Type B pancreatic cell (in vitro differentiated cells): ENCODE data around the gene KRTAP10-7. TPM values are rescaled to one million over a fixed set of nuclear protein-coding genes. Genes with fewer than 3 reads are reported as not detected.
"Not testable (repeated sequence)": the region's sequence is repeated elsewhere in the genome, so short reads cannot be mapped to it uniquely, and the experiment has no call there.

Experiments used
- DNase-seq: peaks from one replicate; pipeline ENCODE4 v3.0.0; 2021; ENCODE audit warnings: mixed read lengths; ENCODE audit not compliant: unreplicated experiment; ENCODE audit errors: extremely low spot score
- H3K27ac Mint-ChIP-seq: 2 replicates; pipeline ENCODE4 v1.8.0; 2021; ENCODE audit warnings: mild to moderate bottlenecking, mixed read lengths
- H3K27me3 Mint-ChIP-seq: 2 replicates; pipeline ENCODE4 v1.8.0; 2021; ENCODE audit warnings: mixed read lengths
- H3K36me3 Mint-ChIP-seq: 2 replicates; pipeline ENCODE4 v1.8.0; 2021; ENCODE audit warnings: mixed read lengths
- H3K4me1 Mint-ChIP-seq: one replicate; pipeline ENCODE4 v1.8.0; 2021; ENCODE audit warnings: mixed read lengths; ENCODE audit not compliant: unreplicated experiment
- H3K4me3 Mint-ChIP-seq: 2 replicates; pipeline ENCODE4 v1.8.0; 2021; ENCODE audit warnings: mild to moderate bottlenecking, mixed read lengths
- H3K9me3 Mint-ChIP-seq: 2 replicates; pipeline ENCODE4 v1.8.0; 2021; ENCODE audit warnings: mixed read lengths
- total RNA-seq: library from RNA; stranded (reverse); gene quantifications from 2 replicates; pipeline ENCODE4 v1.2.1, GENCODE V29; 2021; ENCODE audit warnings: low replicate concordance
- TF ChIP-seq, protein P1 (sequence below): fragments of 200-600 bp; sonication (generic); conservative IDR thresholded peaks from 2 replicates; pipeline ENCODE4 v1.5.0; 2021; ENCODE audit warnings: antibody characterized with exemption, mild to moderate bottlenecking

Gene KRTAP10-7
- total RNA-seq, 1 donor from 2014 or later = not detected

- no peaks in the 10 kb centered on the region for H3K36me3 Mint-ChIP-seq
- H3K27me3 Mint-ChIP-seq = peaks cover 11% of the 10 kb centered on the region
- H3K4me1 Mint-ChIP-seq = peaks cover 6% of the 10 kb centered on the region
- no peak overlapping the region for H3K4me3 Mint-ChIP-seq
- TF ChIP-seq, protein P1, sequence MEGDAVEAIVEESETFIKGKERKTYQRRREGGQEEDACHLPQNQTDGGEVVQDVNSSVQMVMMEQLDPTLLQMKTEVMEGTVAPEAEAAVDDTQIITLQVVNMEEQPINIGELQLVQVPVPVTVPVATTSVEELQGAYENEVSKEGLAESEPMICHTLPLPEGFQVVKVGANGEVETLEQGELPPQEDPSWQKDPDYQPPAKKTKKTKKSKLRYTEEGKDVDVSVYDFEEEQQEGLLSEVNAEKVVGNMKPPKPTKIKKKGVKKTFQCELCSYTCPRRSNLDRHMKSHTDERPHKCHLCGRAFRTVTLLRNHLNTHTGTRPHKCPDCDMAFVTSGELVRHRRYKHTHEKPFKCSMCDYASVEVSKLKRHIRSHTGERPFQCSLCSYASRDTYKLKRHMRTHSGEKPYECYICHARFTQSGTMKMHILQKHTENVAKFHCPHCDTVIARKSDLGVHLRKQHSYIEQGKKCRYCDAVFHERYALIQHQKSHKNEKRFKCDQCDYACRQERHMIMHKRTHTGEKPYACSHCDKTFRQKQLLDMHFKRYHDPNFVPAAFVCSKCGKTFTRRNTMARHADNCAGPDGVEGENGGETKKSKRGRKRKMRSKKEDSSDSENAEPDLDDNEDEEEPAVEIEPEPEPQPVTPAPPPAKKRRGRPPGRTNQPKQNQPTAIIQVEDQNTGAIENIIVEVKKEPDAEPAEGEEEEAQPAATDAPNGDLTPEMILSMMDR = no peak
- H3K27ac Mint-ChIP-seq = no peak overlapping the region
- H3K9me3 Mint-ChIP-seq = no peaks in the 10 kb centered on the region
- DNase-seq = no peak
These were observed 20.6 kb upstream of the KRTAP10-7 start for GRCh38 chr21:44579833-44580144.

DNA sequence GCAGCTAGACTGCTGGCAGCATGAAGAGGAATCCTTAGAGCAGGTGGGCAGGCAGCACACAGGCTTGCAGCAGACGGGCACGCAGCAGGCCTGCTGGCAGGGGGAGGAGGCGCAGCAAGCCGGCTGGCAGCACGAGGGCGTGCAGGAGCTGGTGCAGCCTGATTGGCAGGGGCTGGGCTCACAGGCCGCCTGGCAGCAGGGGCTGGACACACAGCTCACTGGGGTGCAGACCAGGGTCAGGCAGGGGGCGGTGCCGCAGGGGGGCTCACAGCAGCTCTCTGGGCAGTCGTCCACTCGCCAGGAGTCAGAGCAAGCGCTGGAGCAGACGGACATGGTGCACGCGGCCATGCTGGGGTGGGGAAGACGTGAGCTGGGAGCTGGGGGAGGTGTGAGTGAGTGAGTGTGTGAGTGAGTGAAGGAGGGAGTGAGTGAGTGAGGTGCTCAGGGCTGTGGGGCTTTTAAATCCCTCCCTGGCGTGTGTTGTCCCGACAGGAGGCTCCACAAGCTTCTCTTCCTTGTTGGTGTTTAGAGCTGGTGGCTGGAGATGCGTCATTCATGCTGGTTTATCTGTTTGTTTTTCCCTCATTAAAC is 20.1 kb upstream of the KRTAP10-7 start, which contains the start of gene KRTAP10-5:
Gene KRTAP10-5, minus strand, starts transcription at position 374 of the 591 bp plus-strand sequence. Its CDS starts 26 bp downstream, at position 348.
- H3K9me3 Mint-ChIP-seq, DNase-seq, H3K4me3 Mint-ChIP-seq, H3K27ac Mint-ChIP-seq, H3K36me3 Mint-ChIP-seq, H3K4me1 Mint-ChIP-seq: not testable (repeated sequence)
- H3K27me3 Mint-ChIP-seq = peaks cover 15% of the 10 kb centered on the region

DNA sequence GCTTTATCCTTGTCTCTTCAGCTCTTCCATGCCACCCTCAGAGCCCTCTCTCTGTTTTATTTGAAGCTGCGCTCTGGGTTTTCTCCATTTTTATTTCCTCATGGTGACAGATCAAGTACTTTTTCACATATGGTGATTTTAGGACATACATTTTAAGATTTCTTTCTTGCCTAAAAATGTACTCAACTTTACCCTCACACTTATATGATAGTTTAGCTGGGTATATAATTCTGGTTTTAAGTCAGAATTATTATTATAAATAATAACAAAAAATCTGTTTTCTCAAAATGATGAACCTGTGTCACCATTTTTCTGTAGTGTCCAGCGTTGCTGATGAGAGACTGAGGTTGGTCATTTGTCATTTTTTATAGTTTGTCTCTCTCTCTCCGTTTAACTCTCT is 19.2 kb upstream of the KRTAP10-7 start:
- H3K4me1 Mint-ChIP-seq = peaks cover 6% of the 10 kb centered on the region
- peaks cover 18% of the 10 kb centered on the region for H3K27me3 Mint-ChIP-seq
- H3K27ac Mint-ChIP-seq = no peak overlapping the region
- no peak for DNase-seq
- TF ChIP-seq, protein P1 = no peak
- no peaks in the 10 kb centered on the region for H3K9me3 Mint-ChIP-seq
- H3K4me3 Mint-ChIP-seq = no peak overlapping the region
- H3K36me3 Mint-ChIP-seq = no peaks in the 10 kb centered on the region

DNA sequence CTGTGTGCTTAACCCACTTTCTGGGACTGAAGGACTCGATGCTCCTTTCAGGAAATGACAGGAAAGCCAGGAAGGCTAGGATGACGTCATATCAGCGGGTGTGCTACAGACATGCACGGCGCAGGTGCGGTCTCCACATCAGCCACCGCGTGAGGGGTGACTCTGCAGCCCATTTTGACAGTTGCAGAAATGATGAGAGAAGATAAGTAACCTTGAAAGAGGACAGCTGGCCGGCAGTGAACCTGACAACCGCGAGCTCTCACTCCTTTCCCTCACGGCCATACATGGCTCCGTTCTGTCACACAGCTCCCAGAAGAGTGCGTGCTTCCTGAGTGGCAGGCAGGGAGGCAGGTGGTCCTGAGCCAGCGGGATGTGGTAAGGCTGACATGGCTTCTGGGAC is 18.3 kb upstream of the KRTAP10-7 start:
- no peak for DNase-seq

DNA sequence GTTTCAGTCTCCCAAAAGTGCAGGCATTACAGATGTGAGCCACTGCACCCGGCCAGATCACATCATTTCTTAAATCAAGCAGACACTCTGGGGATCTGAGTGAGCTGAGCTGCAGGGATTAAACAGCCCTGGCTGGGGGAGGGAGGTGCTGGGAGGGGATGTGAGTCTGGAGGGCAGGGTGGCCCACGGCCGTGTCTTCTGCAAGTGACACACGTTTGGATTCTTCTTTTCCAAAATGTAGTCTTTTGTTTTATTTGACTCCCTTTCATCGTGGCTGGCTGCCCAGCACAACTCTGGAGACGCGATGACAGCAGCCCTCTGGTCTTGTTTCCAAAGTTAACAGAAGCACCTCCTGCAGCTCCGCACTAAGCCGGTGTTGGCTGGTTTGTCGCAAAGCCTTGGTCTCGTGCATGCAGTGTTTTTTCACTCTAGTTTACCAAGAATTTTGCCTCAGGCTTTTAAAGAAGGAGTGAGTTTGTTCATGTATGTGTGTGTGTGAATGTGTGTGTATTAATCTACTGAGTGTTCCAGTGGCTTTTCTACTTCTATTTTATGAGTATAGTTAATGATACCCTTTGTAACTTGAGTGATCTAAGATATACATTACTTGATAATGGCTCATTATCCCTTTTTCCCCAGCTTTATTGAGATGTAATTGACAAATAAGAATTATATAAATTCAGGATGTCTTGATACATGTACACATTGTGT is 17.2 kb upstream of the KRTAP10-7 start:
- DNase-seq = no peak
- TF ChIP-seq, protein P1 = no peak
- Mint-ChIP-seq H3K4me1 (peaks cover 6% of the 10 kb centered on the region), H3K27me3 (peaks cover 29% of the 10 kb centered on the region), H3K4me3 (no peak overlapping the region), H3K9me3 (no peaks in the 10 kb centered on the region), H3K27ac (no peak overlapping the region), H3K36me3 (no peaks in the 10 kb centered on the region)

More for the DNA sequence above, 18.3 kb upstream of the KRTAP10-7 start:
- H3K36me3 Mint-ChIP-seq = no peaks in the 10 kb centered on the region
- peaks cover 24% of the 10 kb centered on the region for H3K27me3 Mint-ChIP-seq
- TF ChIP-seq, protein P1 = no peak
- H3K4me3 Mint-ChIP-seq = no peak overlapping the region
- H3K27ac Mint-ChIP-seq = no peak overlapping the region
- no peaks in the 10 kb centered on the region for H3K9me3 Mint-ChIP-seq
- peaks cover 6% of the 10 kb centered on the region for H3K4me1 Mint-ChIP-seq

- Mint-ChIP-seq H3K27ac (no peak overlapping the region), H3K27me3 (peaks cover 29% of the 10 kb centered on the region), H3K4me1 (peaks cover 6% of the 10 kb centered on the region), H3K4me3 (no peak overlapping the region), H3K9me3 (no peaks in the 10 kb centered on the region), H3K36me3 (no peaks in the 10 kb centered on the region)
- TF ChIP-seq, protein P1 = no peak
- no peak for DNase-seq
These were observed 16.6 kb upstream of the KRTAP10-7 start for GRCh38 chr21:44583800-44584147.
